Sigmoid colon (tissue), 4 donors: ENCODE data around the gene CTNNA2.

Source experiments
- CTCF ChIP-seq, 4 experiments: fragments of 450-650 bp in 3 of 4; fragments of 200-600 bp in 1 of 4; IDR thresholded peaks; one replicate each; pipeline ENCODE4 v1.5.1; 2016 to 2019; ENCODE audit warnings: antibody characterized with exemption in 4 of 4, mild to moderate bottlenecking in 3 of 4, moderate library complexity in 2 of 4
- EP300 ChIP-seq, 4 donors: sonication (generic); formaldehyde crosslinking; IDR thresholded peaks; one replicate each; pipeline ENCODE4 v1.6.1; 2017; ENCODE audit warnings: antibody characterized with exemption in 4 of 4
- POLR2AphosphoS5 ChIP-seq, 4 donors: sonication (generic); formaldehyde crosslinking; IDR thresholded peaks; one replicate each; pipeline ENCODE4 v1.6.1; 2017; ENCODE audit warnings: antibody characterized with exemption in 4 of 4

GRCh38 chr2:80621656-80622055, 1108.8 kb downstream of the CTNNA2 start:
- TF ChIP-seq CTCF (IDR thresholded peaks at IDR 0.05) = no peak
- no peak for TF ChIP-seq EP300 (IDR thresholded peaks at IDR 0.05)
- TF ChIP-seq POLR2AphosphoS5 (IDR thresholded peaks at IDR 0.05) = no peak
